Measurements from ENCODE around the gene RRP8.

RRP8 gene

GRCh38 chr11:6572215-6572614, 31.2 kb downstream of the RRP8 start:
- TF ChIP-seq CTCF (IDR thresholded peaks at IDR 0.05), result no peak

DNA sequence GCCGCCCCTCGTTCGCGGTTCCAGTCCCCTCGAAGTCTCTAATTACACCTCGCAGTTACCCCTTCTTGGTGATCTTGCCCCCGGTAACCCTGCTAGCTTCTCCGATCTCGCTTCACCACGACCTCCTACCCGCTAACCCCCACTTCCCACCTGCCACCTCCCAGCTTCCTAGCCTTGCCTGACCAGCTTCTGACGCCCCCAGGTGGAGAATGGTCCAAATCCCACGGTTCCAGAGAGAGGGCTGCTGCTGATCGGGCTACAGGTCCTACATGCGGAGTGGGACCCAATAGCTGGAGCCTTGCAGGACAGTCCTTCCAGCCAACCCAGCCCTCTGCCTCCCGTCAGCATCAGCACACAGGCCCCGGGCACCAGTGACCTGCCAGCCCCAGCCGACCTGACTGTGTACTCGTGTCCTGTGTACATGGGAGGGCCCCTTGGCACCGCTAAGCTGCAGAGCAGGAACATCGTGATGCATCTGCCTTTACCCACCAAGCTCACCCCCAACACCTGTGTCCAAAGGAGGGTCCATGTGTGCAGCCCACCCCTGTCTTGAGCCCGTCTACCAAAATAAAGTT, 31.9 kb downstream of the RRP8 start:
- TF ChIP-seq CTCF (IDR thresholded peaks at IDR 0.05), result no peak

- TF ChIP-seq CTCF (IDR thresholded peaks at IDR 0.05), result no peak
Observed at GRCh38 chr11:6570691-6571427, 32.6 kb downstream of the RRP8 start.

DNA sequence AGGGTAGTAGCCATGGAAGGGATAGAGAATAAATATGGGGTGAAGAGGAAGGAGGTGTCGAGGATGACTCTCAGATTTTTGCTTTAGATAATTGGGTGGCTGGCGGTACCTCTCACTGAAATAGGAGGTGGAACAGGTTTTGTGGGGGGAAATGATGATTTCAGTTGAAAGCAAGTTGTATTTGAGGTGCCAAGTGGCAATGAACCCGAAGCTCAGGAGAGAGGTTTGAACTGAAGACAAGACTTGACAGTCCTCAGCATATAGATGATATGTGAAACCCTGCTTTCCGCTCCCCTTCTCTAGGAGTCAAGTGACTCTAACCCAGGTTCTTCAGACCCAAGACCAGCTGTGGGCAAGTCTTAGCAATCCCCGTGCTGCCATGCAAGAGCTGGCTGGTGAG, 33.7 kb downstream of the RRP8 start:
- no peak for TF ChIP-seq CTCF (IDR thresholded peaks at IDR 0.05)

- peak; percentile 45; the same call in 1 of the 2 replicates for TF ChIP-seq CTCF (IDR thresholded peaks at IDR 0.05)
Observed at GRCh38 chr11:6568191-6568918, 35.1 kb downstream of the RRP8 start.

DNA sequence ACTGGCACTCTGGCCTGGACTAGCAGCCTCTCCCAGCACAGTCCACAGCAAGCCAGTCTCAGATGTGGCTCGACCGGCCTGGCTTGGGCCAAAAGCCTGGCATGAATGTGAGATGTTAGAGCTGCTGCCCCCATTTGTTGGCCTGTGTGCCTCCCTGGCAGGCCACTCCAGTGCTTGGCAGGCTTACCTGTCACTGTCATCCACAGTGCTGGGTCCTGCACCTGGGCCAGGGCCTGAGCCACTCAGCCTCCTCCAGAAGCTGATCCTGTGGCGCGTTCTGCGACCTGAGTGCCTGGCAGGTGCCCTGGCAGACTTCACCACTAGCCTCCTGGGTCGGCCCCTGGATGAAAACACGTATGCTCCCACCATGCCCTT, 36.1 kb downstream of the RRP8 start:
- no peak for TF ChIP-seq CTCF (IDR thresholded peaks at IDR 0.05)

- TF ChIP-seq CTCF (IDR thresholded peaks at IDR 0.05), result no peak
Observed at GRCh38 chr11:6566704-6567370, 36.6 kb downstream of the RRP8 start.
